ENCODE data around the gene PI4KA.

Gene PI4KA

GRCh38 chr22:20660441-20661054, 198.1 kb downstream of the PI4KA start:
- TF ChIP-seq ZBTB7A (IDR thresholded peaks at IDR 0.05; ENCODE audit: low read depth) (no peak), EGR1 (IDR thresholded peaks at IDR 0.05) (no peak), EP300 (IDR thresholded peaks at IDR 0.05; ENCODE audit: borderline replicate concordance) (no peak), CEBPB (IDR thresholded peaks at IDR 0.05) (no peak), TCF12 (IDR thresholded peaks at IDR 0.05; ENCODE audit: low read depth) (no peak), USF1 (IDR thresholded peaks at IDR 0.05) (no peak), CREB1 (IDR thresholded peaks at IDR 0.05; ENCODE audit: low read depth) (no peak), NFIC (IDR thresholded peaks at IDR 0.05) (no peak), RAD21 (IDR thresholded peaks at IDR 0.05; ENCODE audit: low read depth) (no peak), TEAD4 (IDR thresholded peaks at IDR 0.05) (no peak), YY1 (IDR thresholded peaks at IDR 0.05; ENCODE audit: low read depth) (no peak), FOXM1 (IDR thresholded peaks at IDR 0.05; ENCODE audit: borderline replicate concordance, low read depth) (no peak), TAF1 (IDR thresholded peaks at IDR 0.05; ENCODE audit: low read depth) (no peak)
- TF ChIP-seq, protein P1, sequence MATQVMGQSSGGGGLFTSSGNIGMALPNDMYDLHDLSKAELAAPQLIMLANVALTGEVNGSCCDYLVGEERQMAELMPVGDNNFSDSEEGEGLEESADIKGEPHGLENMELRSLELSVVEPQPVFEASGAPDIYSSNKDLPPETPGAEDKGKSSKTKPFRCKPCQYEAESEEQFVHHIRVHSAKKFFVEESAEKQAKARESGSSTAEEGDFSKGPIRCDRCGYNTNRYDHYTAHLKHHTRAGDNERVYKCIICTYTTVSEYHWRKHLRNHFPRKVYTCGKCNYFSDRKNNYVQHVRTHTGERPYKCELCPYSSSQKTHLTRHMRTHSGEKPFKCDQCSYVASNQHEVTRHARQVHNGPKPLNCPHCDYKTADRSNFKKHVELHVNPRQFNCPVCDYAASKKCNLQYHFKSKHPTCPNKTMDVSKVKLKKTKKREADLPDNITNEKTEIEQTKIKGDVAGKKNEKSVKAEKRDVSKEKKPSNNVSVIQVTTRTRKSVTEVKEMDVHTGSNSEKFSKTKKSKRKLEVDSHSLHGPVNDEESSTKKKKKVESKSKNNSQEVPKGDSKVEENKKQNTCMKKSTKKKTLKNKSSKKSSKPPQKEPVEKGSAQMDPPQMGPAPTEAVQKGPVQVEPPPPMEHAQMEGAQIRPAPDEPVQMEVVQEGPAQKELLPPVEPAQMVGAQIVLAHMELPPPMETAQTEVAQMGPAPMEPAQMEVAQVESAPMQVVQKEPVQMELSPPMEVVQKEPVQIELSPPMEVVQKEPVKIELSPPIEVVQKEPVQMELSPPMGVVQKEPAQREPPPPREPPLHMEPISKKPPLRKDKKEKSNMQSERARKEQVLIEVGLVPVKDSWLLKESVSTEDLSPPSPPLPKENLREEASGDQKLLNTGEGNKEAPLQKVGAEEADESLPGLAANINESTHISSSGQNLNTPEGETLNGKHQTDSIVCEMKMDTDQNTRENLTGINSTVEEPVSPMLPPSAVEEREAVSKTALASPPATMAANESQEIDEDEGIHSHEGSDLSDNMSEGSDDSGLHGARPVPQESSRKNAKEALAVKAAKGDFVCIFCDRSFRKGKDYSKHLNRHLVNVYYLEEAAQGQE (IDR thresholded peaks at IDR 0.05; ENCODE audit: low read depth), result no peak
- TF ChIP-seq, protein P2, sequence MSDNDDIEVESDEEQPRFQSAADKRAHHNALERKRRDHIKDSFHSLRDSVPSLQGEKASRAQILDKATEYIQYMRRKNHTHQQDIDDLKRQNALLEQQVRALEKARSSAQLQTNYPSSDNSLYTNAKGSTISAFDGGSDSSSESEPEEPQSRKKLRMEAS (IDR thresholded peaks at IDR 0.05), result no peak

DNA sequence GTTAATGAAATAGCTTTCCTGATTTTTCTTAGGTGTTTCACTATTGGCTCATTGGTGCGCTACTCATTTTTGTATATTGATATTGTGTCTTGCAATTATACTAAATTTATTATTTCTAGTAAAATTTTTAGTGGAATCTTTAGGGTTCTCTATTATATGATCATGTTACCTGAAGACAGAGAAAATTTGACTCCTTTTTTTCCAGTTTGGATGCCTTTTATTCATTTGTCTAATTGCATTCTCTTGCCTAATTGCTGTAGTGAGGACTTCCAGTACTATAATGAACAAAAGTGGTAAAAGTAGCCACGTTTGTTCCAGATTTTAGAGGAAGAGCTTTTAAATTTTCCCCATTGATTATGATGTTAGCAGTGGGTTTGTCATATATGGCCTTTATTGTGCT, 198.7 kb downstream of the PI4KA start:
- no peak for TF ChIP-seq YY1 (IDR thresholded peaks at IDR 0.05; ENCODE audit: low read depth)
- no peak for TF ChIP-seq EP300 (IDR thresholded peaks at IDR 0.05; ENCODE audit: borderline replicate concordance)
- no peak for TF ChIP-seq TAF1 (IDR thresholded peaks at IDR 0.05; ENCODE audit: low read depth)
- TF ChIP-seq EGR1 (IDR thresholded peaks at IDR 0.05), result no peak
- TF ChIP-seq, protein P2 (IDR thresholded peaks at IDR 0.05), result no peak

GRCh38 chr22:20659258-20659657, 199.4 kb downstream of the PI4KA start:
- TF ChIP-seq, protein P1 (IDR thresholded peaks at IDR 0.05; ENCODE audit: low read depth), result no peak
- TF ChIP-seq FOXM1 (IDR thresholded peaks at IDR 0.05; ENCODE audit: borderline replicate concordance, low read depth), result no peak
- no peak for TF ChIP-seq RAD21 (IDR thresholded peaks at IDR 0.05; ENCODE audit: low read depth)
- no peak for TF ChIP-seq TAF1 (IDR thresholded peaks at IDR 0.05; ENCODE audit: low read depth)
- TF ChIP-seq USF1 (IDR thresholded peaks at IDR 0.05), result no peak

- TF ChIP-seq RAD21 (IDR thresholded peaks at IDR 0.05; ENCODE audit: low read depth), result no peak
- TF ChIP-seq, protein P1 (IDR thresholded peaks at IDR 0.05; ENCODE audit: low read depth), result no peak
- TF ChIP-seq EP300 (IDR thresholded peaks at IDR 0.05; ENCODE audit: borderline replicate concordance), result no peak
- TF ChIP-seq, protein P2 (IDR thresholded peaks at IDR 0.05), result no peak
- TF ChIP-seq CREB1 (IDR thresholded peaks at IDR 0.05; ENCODE audit: low read depth), result no peak
- TF ChIP-seq USF1 (IDR thresholded peaks at IDR 0.05), result no peak
- TF ChIP-seq TAF1 (IDR thresholded peaks at IDR 0.05; ENCODE audit: low read depth), result no peak
- TF ChIP-seq CEBPB (IDR thresholded peaks at IDR 0.05), result no peak
- no peak for TF ChIP-seq NFIC (IDR thresholded peaks at IDR 0.05)
- TF ChIP-seq TEAD4 (IDR thresholded peaks at IDR 0.05), result no peak
- no peak for TF ChIP-seq ZBTB7A (IDR thresholded peaks at IDR 0.05; ENCODE audit: low read depth)
- TF ChIP-seq YY1 (IDR thresholded peaks at IDR 0.05; ENCODE audit: low read depth), result no peak
- TF ChIP-seq FOXM1 (IDR thresholded peaks at IDR 0.05; ENCODE audit: borderline replicate concordance, low read depth), result no peak
Measured at GRCh38 chr22:20658433-20659222, 200.0 kb downstream of the PI4KA start.
